ENCODE measurements around the gene PLEKHG3. TPM values are rescaled to one million over a fixed set of nuclear protein-coding genes. Genes with fewer than 3 reads are reported as not detected.

PLEKHG3 gene
- polyA plus RNA-seq, 3 donors: 6.3 to 21.6 (median 13.0) TPM

- H3K36me3 ChIP-seq (replicated peaks in 1 of 2; ENCODE audit: control insufficient read depth in 1 of 2, insufficient read depth in 2 of 2, low read length in 2 of 2): peaks cover 58 to 70% of the 10 kb centered on the region in 2 donors
- H3K4me1 Mint-ChIP-seq: peaks cover 4% of the 10 kb centered on the region
- DNase-seq: no peak
- no peak overlapping the region for H3K4me2 ChIP-seq (replicated peaks; ENCODE audit: extremely low read depth, low read length, poor library complexity, severe bottlenecking)
- H3K9me3 Mint-ChIP-seq: no peaks in the 10 kb centered on the region
- H3K9me3 ChIP-seq (replicated peaks in 1 of 2; ENCODE audit: control insufficient read depth in 1 of 2, insufficient read depth in 1 of 2, low read length in 2 of 2): no peaks in the 10 kb centered on the region
- H3K27me3 ChIP-seq (ENCODE audit: control insufficient read depth in 2 of 2, insufficient read depth in 2 of 2, low read length in 2 of 2): no peaks in the 10 kb centered on the region
- no peak overlapping the region for H2AFZ ChIP-seq (ENCODE audit: insufficient read depth, low read depth, low read length, poor library complexity, severe bottlenecking)
- H3K36me3 Mint-ChIP-seq: peaks cover 69 to 85% of the 10 kb centered on the region in 2 donors
- no peak overlapping the region for H3K27ac ChIP-seq (ENCODE audit: low read depth in 1 of 2, low read length in 2 of 2)
- TF ChIP-seq CTCF (IDR thresholded peaks at IDR 0.05): no peak
- 97% methylated on average over 7 of the region's 15 CpGs for WGBS (ENCODE audit: insufficient coverage)
- no peaks in the 10 kb centered on the region for H3K79me2 ChIP-seq (ENCODE audit: insufficient read depth, low read length)
- no peak overlapping the region for H3K9ac ChIP-seq (ENCODE audit: insufficient read depth, low read length, poor library complexity, severe bottlenecking)
- no peaks in the 10 kb centered on the region for H3K4me1 ChIP-seq (ENCODE audit: control insufficient read depth in 1 of 2, insufficient read depth in 2 of 2, low read length in 2 of 2)
- H3K4me3 ChIP-seq (replicated peaks in 1 of 3; ENCODE audit: low read depth in 2 of 3, low read length in 3 of 3): no peak overlapping the region
- peaks cover 13% of the 10 kb centered on the region for H4K20me1 ChIP-seq (ENCODE audit: insufficient read depth, low read length)
- H3K27me3 Mint-ChIP-seq (ENCODE audit: low read depth in 3 of 3): peaks cover 0 to 2% (median 0%) of the 10 kb centered on the region in 3 donors
- no peak overlapping the region for H3K4me3 Mint-ChIP-seq
- peak overlapping the region in 1 of 7 donors; percentile 25 for H3K27ac Mint-ChIP-seq
- intact Hi-C loops (cut with micrococcal nuclease): no loop called here
Measured at GRCh38 chr14:64731141-64731581, 26.9 kb downstream of the PLEKHG3 start.

DNA sequence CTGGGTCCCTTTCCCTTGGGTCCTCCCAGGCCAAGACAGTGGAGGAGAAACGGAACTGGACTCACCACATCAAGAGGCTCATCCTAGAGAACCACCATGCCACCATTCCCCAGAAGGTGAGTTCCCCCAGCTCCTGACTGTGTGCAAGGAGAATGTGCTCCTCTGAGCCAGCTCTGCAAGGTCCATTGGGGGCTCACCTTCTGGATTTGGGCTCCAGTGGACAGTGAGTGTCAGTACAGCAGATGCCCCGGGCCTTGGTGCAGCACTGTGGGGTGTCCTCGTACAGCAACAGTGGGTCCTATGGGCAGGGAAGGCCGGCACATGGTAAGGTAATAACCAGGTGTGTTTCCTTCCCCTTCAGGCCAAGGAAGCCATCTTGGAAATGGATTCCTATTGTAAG, 27.8 kb downstream of the PLEKHG3 start:
- WGBS (ENCODE audit: insufficient coverage): 80% methylated on average over 1 of the region's 4 CpGs

More for the DNA sequence above, 27.8 kb downstream of the PLEKHG3 start:
- Mint-ChIP-seq H3K36me3 (peaks cover 72 to 93% of the 10 kb centered on the region in 2 donors), H3K9me3 (no peaks in the 10 kb centered on the region), H3K27ac (peak overlapping the region in 1 of 7 donors; percentile 20), H3K27me3 (ENCODE audit: low read depth in 3 of 3) (peaks cover 0 to 2% (median 0%) of the 10 kb centered on the region in 3 donors), H3K4me1 (peaks cover 4% of the 10 kb centered on the region), H3K4me3 (no peak overlapping the region)
- intact Hi-C loops (cut with micrococcal nuclease): no loop called here
- H3K4me2 ChIP-seq (replicated peaks; ENCODE audit: extremely low read depth, low read length, poor library complexity, severe bottlenecking): no peak overlapping the region
- no peaks in the 10 kb centered on the region for H3K79me2 ChIP-seq (ENCODE audit: insufficient read depth, low read length)
- H3K9me3 ChIP-seq (replicated peaks in 1 of 2; ENCODE audit: control insufficient read depth in 1 of 2, insufficient read depth in 1 of 2, low read length in 2 of 2): no peaks in the 10 kb centered on the region
- peaks cover 65 to 79% of the 10 kb centered on the region in 2 donors for H3K36me3 ChIP-seq (replicated peaks in 1 of 2; ENCODE audit: control insufficient read depth in 1 of 2, insufficient read depth in 2 of 2, low read length in 2 of 2)
- H3K27ac ChIP-seq (ENCODE audit: low read depth in 1 of 2, low read length in 2 of 2): no peak overlapping the region
- DNase-seq: no peak
- peaks cover 4% of the 10 kb centered on the region for H4K20me1 ChIP-seq (ENCODE audit: insufficient read depth, low read length)
- H3K4me3 ChIP-seq (replicated peaks in 1 of 3; ENCODE audit: low read depth in 2 of 3, low read length in 3 of 3): no peak overlapping the region
- no peaks in the 10 kb centered on the region for H3K27me3 ChIP-seq (ENCODE audit: control insufficient read depth in 2 of 2, insufficient read depth in 2 of 2, low read length in 2 of 2)
- no peak for TF ChIP-seq CTCF (IDR thresholded peaks at IDR 0.05)
- no peak overlapping the region for H2AFZ ChIP-seq (ENCODE audit: insufficient read depth, low read depth, low read length, poor library complexity, severe bottlenecking)
- H3K4me1 ChIP-seq (ENCODE audit: control insufficient read depth in 1 of 2, insufficient read depth in 2 of 2, low read length in 2 of 2): no peaks in the 10 kb centered on the region
- H3K9ac ChIP-seq (ENCODE audit: insufficient read depth, low read length, poor library complexity, severe bottlenecking): no peak overlapping the region

Data from CD14-positive monocyte (primary cell).